SK-N-SH treated with all-trans-retinoic acid at 6 μM for 48 hours (cell line): ENCODE results near the gene ELFN2.

Experiments
- ATAC-seq: fragments of 200-7000 bp; cut with Tn5 transposase; 3 replicates; pipeline ENCODE4 v1.9.1; 2020; ENCODE audit warnings: mild to moderate bottlenecking, moderate library complexity
- ARNTL ChIP-seq: fragments of 450-650 bp; formaldehyde crosslinking; IDR thresholded peaks from 2 replicates; pipeline ENCODE4 v1.5.0; 2020; ENCODE audit warnings: low read depth, mild to moderate bottlenecking, moderate library complexity, borderline replicate concordance
- BACH2 ChIP-seq: fragments of 250-450 bp; sonication (Bioruptor Pico); IDR thresholded peaks from 2 replicates; pipeline ENCODE4 v1.9.0; 2021; ENCODE audit warnings: mild to moderate bottlenecking, borderline replicate concordance
- CREB5 ChIP-seq: fragments of 250-450 bp; sonication (Bioruptor Pico); IDR thresholded peaks from 2 replicates; pipeline ENCODE4 v1.5.1; 2020; ENCODE audit warnings: low read depth, mild to moderate bottlenecking, moderate library complexity
- CSDC2 ChIP-seq: fragments of 250-450 bp; sonication (Bioruptor Pico); IDR thresholded peaks from 2 replicates; pipeline ENCODE4 v1.5.0; 2020; ENCODE audit warnings: mild to moderate bottlenecking, moderate library complexity
- CSRNP3 ChIP-seq: fragments of 250-450 bp; sonication (Bioruptor Pico); IDR thresholded peaks from 2 replicates; pipeline ENCODE4 v1.5.1; 2021; ENCODE audit warnings: mild to moderate bottlenecking, moderate library complexity
- ESRRG ChIP-seq: fragments of 250-450 bp; sonication (Bioruptor Pico); IDR thresholded peaks from 2 replicates; pipeline ENCODE4 v1.6.1; 2021; ENCODE audit warnings: mild to moderate bottlenecking
- GLIS3 ChIP-seq: fragments of 250-450 bp; sonication (Bioruptor Pico); IDR thresholded peaks from 2 replicates; pipeline ENCODE4 v1.5.0; 2020; ENCODE audit warnings: mild to moderate bottlenecking, moderate library complexity
- ISL1 ChIP-seq: fragments of 250-450 bp; sonication (Bioruptor Pico); IDR thresholded peaks from 2 replicates; pipeline ENCODE4 v2.1.2; 2022; ENCODE audit warnings: mild to moderate bottlenecking, moderate library complexity
- OSR1 ChIP-seq: fragments of 250-450 bp; sonication (Bioruptor Pico); IDR thresholded peaks from 2 replicates; pipeline ENCODE4 v1.8.0; 2022; ENCODE audit warnings: moderate library complexity, mild to moderate bottlenecking, inconsistent platforms
- PATZ1 ChIP-seq: fragments of 250-450 bp; sonication (Bioruptor Pico); IDR thresholded peaks from 2 replicates; pipeline ENCODE4 v1.8.0; 2020; ENCODE audit warnings: mild to moderate bottlenecking, moderate library complexity, borderline replicate concordance
- POU6F1 ChIP-seq: fragments of 250-450 bp; sonication (Bioruptor Pico); IDR thresholded peaks from 2 replicates; pipeline ENCODE4 v1.8.0; 2021; ENCODE audit warnings: low read depth, mild to moderate bottlenecking, moderate library complexity, borderline replicate concordance
- PPARA ChIP-seq: fragments of 250-450 bp; sonication (Bioruptor Pico); IDR thresholded peaks from 2 replicates; pipeline ENCODE4 v1.5.0; 2020; ENCODE audit warnings: mild to moderate bottlenecking, borderline replicate concordance
- RARB ChIP-seq: fragments of 250-450 bp; sonication (Bioruptor Pico); IDR thresholded peaks from 2 replicates; pipeline ENCODE4 v1.8.0; 2021; ENCODE audit warnings: mild to moderate bottlenecking, moderate library complexity
- SNAI2 ChIP-seq: fragments of 250-450 bp; sonication (Bioruptor Pico); IDR thresholded peaks from 2 replicates; pipeline ENCODE4 v1.5.0; 2020; ENCODE audit warnings: mild to moderate bottlenecking, moderate library complexity
- TCF4 ChIP-seq: fragments of 250-450 bp; sonication (Bioruptor Pico); IDR thresholded peaks from 2 replicates; pipeline ENCODE4 v1.8.0; 2021; ENCODE audit warnings: mild to moderate bottlenecking, moderate library complexity, borderline replicate concordance
- TOX ChIP-seq: fragments of 250-450 bp; sonication (Bioruptor Pico); IDR thresholded peaks from 2 replicates; pipeline ENCODE4 v1.8.0; 2021; ENCODE audit warnings: mild to moderate bottlenecking, moderate library complexity, borderline replicate concordance
- TSHZ2 ChIP-seq: fragments of 250-450 bp; sonication (Bioruptor Pico); IDR thresholded peaks from 2 replicates; pipeline ENCODE4 v1.5.0; 2020; ENCODE audit warnings: mild to moderate bottlenecking, moderate library complexity
- ZC3H10 ChIP-seq: fragments of 250-450 bp; sonication (Bioruptor Pico); IDR thresholded peaks from 2 replicates; pipeline ENCODE4 v1.5.1; 2021; ENCODE audit warnings: mild to moderate bottlenecking, moderate library complexity
- ZFP3 ChIP-seq: fragments of 250-450 bp; sonication (Bioruptor Pico); IDR thresholded peaks from 2 replicates; pipeline ENCODE4 v1.5.0; 2020; ENCODE audit warnings: mild to moderate bottlenecking, moderate library complexity
- ZFP30 ChIP-seq: fragments of 450-650 bp; formaldehyde crosslinking; IDR thresholded peaks from 2 replicates; pipeline ENCODE4 v1.5.0; 2022; ENCODE audit warnings: mild to moderate bottlenecking, moderate library complexity
- ZNF565 ChIP-seq: fragments of 450-650 bp; formaldehyde crosslinking; conservative IDR thresholded peaks from 2 replicates; pipeline ENCODE4 v1.5.0; 2020; ENCODE audit warnings: low read depth, mild to moderate bottlenecking, moderate library complexity
- ZNF70 ChIP-seq: fragments of 450-650 bp; formaldehyde crosslinking; IDR thresholded peaks from 2 replicates; pipeline ENCODE4 v1.5.0; 2020; ENCODE audit warnings: mild to moderate bottlenecking, moderate library complexity
- ZNF8 ChIP-seq: fragments of 450-650 bp; formaldehyde crosslinking; IDR thresholded peaks from 2 replicates; pipeline ENCODE4 v1.5.0; 2020; ENCODE audit warnings: mild to moderate bottlenecking, moderate library complexity

Gene ELFN2

GRCh38 chr22:37358917-37359316, 68.4 kb downstream of the ELFN2 start:
- TF ChIP-seq OSR1 (CRISPR knock-in tag) (no peak), RARB (CRISPR knock-in tag) (no peak), SNAI2 (no peak), TOX (CRISPR knock-in tag) (no peak), BACH2 (CRISPR knock-in tag) (no peak), PPARA (CRISPR knock-in tag) (no peak)
- no peak for ATAC-seq

- no peak for TF ChIP-seq CSDC2 (CRISPR knock-in tag)
- no peak for TF ChIP-seq BACH2 (CRISPR knock-in tag)
- no peak for TF ChIP-seq ISL1 (CRISPR knock-in tag)
- no peak for TF ChIP-seq SNAI2
- TF ChIP-seq ZFP3 (CRISPR knock-in tag) = no peak
- TF ChIP-seq TCF4 (CRISPR knock-in tag) = no peak
- no peak for TF ChIP-seq TSHZ2
- TF ChIP-seq ZFP30 = no peak
- no peak for TF ChIP-seq ZNF70 (CRISPR knock-in tag)
- TF ChIP-seq ZNF8 (CRISPR knock-in tag) = no peak
- no peak for TF ChIP-seq PATZ1
- TF ChIP-seq GLIS3 (CRISPR knock-in tag) = no peak
- no peak for TF ChIP-seq PPARA (CRISPR knock-in tag)
- no peak for TF ChIP-seq POU6F1
- no peak for TF ChIP-seq ZNF565
- no peak for TF ChIP-seq CSRNP3 (CRISPR knock-in tag)
- no peak for TF ChIP-seq ZC3H10
- TF ChIP-seq ESRRG (CRISPR knock-in tag) = no peak
- no peak for TF ChIP-seq TOX (CRISPR knock-in tag)
- no peak for TF ChIP-seq CREB5 (CRISPR knock-in tag)
- TF ChIP-seq, all 23 proteins: peak for 0
- no peak for ATAC-seq
These were observed 68.9 kb downstream of the ELFN2 start for GRCh38 chr22:37358386-37358785.

GRCh38 chr22:37357446-37358075, 69.7 kb downstream of the ELFN2 start:
- ATAC-seq = no peak
- TF ChIP-seq OSR1 (CRISPR knock-in tag) (no peak), GLIS3 (CRISPR knock-in tag) (no peak), TCF4 (CRISPR knock-in tag) (no peak), CSDC2 (CRISPR knock-in tag) (no peak), CREB5 (CRISPR knock-in tag) (no peak), ZFP30 (no peak), ZNF70 (CRISPR knock-in tag) (no peak), ISL1 (CRISPR knock-in tag) (no peak), SNAI2 (no peak), RARB (CRISPR knock-in tag) (no peak), BACH2 (CRISPR knock-in tag) (no peak), ZNF8 (CRISPR knock-in tag) (no peak), ARNTL (CRISPR knock-in tag) (no peak), ZC3H10 (no peak), TOX (CRISPR knock-in tag) (no peak)
